Measurements from ENCODE around the gene CPZ.

Gene CPZ

DNA sequence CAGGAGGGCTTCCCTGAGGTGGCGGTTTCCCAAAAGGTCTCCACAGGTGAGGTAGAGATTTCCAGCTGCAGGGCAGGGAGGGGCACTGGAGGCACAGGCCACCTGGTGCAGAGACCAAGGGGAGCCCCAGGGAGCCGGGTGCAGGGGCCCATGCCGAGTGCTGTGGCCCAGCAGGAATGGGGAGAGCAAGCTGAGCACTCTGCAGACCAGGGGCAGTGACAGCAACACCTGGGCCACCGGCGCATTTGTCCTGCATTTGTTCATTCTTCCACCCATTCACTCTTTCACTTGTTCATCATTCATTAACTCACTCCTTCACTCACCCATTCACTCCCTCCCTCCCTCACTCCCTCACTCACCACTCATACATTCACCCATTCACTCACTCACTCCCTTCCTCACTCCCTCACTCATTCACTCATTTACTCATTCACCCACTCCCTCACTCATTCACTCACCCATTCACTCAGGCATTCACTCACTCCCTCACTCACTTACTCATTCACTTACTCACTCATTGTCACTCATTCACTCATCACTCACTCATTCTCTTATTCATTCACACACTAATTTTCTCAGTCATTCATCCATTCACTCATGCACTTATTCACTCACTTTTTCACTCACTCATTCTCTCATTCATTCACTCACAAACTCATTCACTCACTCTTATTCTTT is 16.3 kb downstream of the CPZ start:
- Histone ChIP-seq H3K4me1 (ENCODE audit: control insufficient read depth in 2 of 2, insufficient read depth in 1 of 2, low read depth in 1 of 2, low read length in 2 of 2) (peaks cover 0 to 4% of the 10 kb centered on the region in 2 donors), H2BK5ac (ENCODE audit: low read length) (no peak overlapping the region), H3K9me3 (replicated peaks in 1 of 2; ENCODE audit: control insufficient read depth in 2 of 2, insufficient read depth in 1 of 2, low read depth in 1 of 2, low read length in 2 of 2) (peaks cover 0 to 2% of the 10 kb centered on the region in 2 donors), H2BK12ac (ENCODE audit: low read length) (no peak overlapping the region), H2BK120ac (ENCODE audit: low read depth, low read length) (no peak overlapping the region), H3K14ac (ENCODE audit: low read length) (no peak overlapping the region), H4K91ac (ENCODE audit: low read depth, low read length, poor library complexity) (no peak overlapping the region), H2AK5ac (ENCODE audit: low read depth, low read length) (no peak overlapping the region), H3K23ac (ENCODE audit: low read depth, low read length, poor library complexity) (peak overlapping the region; percentile 12), H2BK15ac (ENCODE audit: low read length) (no peak overlapping the region), H3K18ac (ENCODE audit: low read length) (no peak overlapping the region), H3K9ac (ENCODE audit: low read depth, low read length, poor library complexity) (no peak overlapping the region), H4K8ac (ENCODE audit: low read depth, low read length) (no peak overlapping the region), H2AFZ (ENCODE audit: low read length) (no peak overlapping the region), H3K36me3 (replicated peaks in 1 of 2; ENCODE audit: control insufficient read depth in 2 of 2, insufficient read depth in 2 of 2, low read length in 2 of 2) (no peaks in the 10 kb centered on the region), H3K79me1 (ENCODE audit: low read depth, low read length) (peaks cover 3% of the 10 kb centered on the region), H3K27ac (replicated peaks; ENCODE audit: low read length) (no peak overlapping the region), H3K4me2 (ENCODE audit: insufficient read depth, low read length, poor library complexity, severe bottlenecking) (no peak overlapping the region), H3K4me3 (ENCODE audit: low read length in 2 of 2) (no peak overlapping the region), H3K27me3 (ENCODE audit: control insufficient read depth in 3 of 3, insufficient read depth in 3 of 3, low read depth in 1 of 3, low read length in 3 of 3) (peaks cover 0 to 1% (median 0%) of the 10 kb centered on the region in 3 experiments), H3K4ac (ENCODE audit: low read length) (no peak overlapping the region)
- no peak for DNase-seq (ENCODE audit: low spot score)
- WGBS, 2 donors (ENCODE audit: extremely low coverage in 2 of 2, insufficient read length in 2 of 2, insufficient replicate concordance in 1 of 2) = no CpG with 5 or more reads among the region's 5 CpGs

DNA sequence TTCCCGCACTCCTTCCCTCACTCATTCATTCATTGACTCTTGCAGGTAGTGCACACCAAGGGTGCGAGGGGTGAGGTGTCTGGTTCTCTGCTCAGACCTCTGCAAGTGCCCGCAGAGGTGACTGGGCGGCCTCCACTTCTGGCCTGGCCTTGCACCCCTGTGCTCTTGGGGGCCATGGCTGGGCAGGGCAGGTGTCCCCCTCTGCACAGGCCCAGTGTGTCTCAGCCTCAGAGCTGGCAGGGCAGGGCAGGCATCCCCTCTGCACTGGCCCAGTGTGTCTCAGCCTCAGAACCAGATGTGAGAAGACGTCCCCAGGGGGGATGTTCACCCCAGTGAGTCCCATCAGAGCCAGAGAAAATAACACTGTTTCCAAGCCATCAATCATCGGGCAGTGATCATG is 16.8 kb downstream of the CPZ start:
- no peak overlapping the region for H3K23ac ChIP-seq (ENCODE audit: low read depth, low read length, poor library complexity)
- H2AFZ ChIP-seq (ENCODE audit: low read length) = no peak overlapping the region
- DNase-seq (ENCODE audit: low spot score) = no peak
- no peak overlapping the region for H3K27ac ChIP-seq (replicated peaks; ENCODE audit: low read length)
- H2AK5ac ChIP-seq (ENCODE audit: low read depth, low read length) = peak overlapping the region; percentile 27
- H3K79me1 ChIP-seq (ENCODE audit: low read depth, low read length) = peaks cover 3% of the 10 kb centered on the region
- H2BK120ac ChIP-seq (ENCODE audit: low read depth, low read length) = no peak overlapping the region
- H3K14ac ChIP-seq (ENCODE audit: low read length) = peak overlapping the region; percentile 38
- H3K9me3 ChIP-seq (replicated peaks in 1 of 2; ENCODE audit: control insufficient read depth in 2 of 2, insufficient read depth in 1 of 2, low read depth in 1 of 2, low read length in 2 of 2) = peaks cover 0 to 2% of the 10 kb centered on the region in 2 donors
- H2BK5ac ChIP-seq (ENCODE audit: low read length) = peak overlapping the region; percentile 24
- H3K4me1 ChIP-seq (ENCODE audit: control insufficient read depth in 2 of 2, insufficient read depth in 1 of 2, low read depth in 1 of 2, low read length in 2 of 2) = peaks cover 0 to 4% of the 10 kb centered on the region in 2 donors
- peak overlapping the region; percentile 28 for H3K18ac ChIP-seq (ENCODE audit: low read length)
- peaks cover 0 to 5% (median 0%) of the 10 kb centered on the region in 3 experiments for H3K27me3 ChIP-seq (ENCODE audit: control insufficient read depth in 3 of 3, insufficient read depth in 3 of 3, low read depth in 1 of 3, low read length in 3 of 3)
- no peak overlapping the region for H3K4ac ChIP-seq (ENCODE audit: low read length)
- no peak overlapping the region for H4K8ac ChIP-seq (ENCODE audit: low read depth, low read length)
- no peak overlapping the region for H3K9ac ChIP-seq (ENCODE audit: low read depth, low read length, poor library complexity)
- H2BK15ac ChIP-seq (ENCODE audit: low read length) = no peak overlapping the region
- H4K91ac ChIP-seq (ENCODE audit: low read depth, low read length, poor library complexity) = no peak overlapping the region
- peak overlapping the region; percentile 58 for H2BK12ac ChIP-seq (ENCODE audit: low read length)
- no peak overlapping the region for H3K4me2 ChIP-seq (ENCODE audit: insufficient read depth, low read length, poor library complexity, severe bottlenecking)
- H3K4me3 ChIP-seq (ENCODE audit: low read length in 2 of 2) = no peak overlapping the region
- WGBS, 2 donors (ENCODE audit: extremely low coverage in 2 of 2, insufficient read length in 2 of 2, insufficient replicate concordance in 1 of 2) = 100% methylated on average over 1 of the region's 6 CpGs
- H3K36me3 ChIP-seq (replicated peaks in 1 of 2; ENCODE audit: control insufficient read depth in 2 of 2, insufficient read depth in 2 of 2, low read length in 2 of 2) = no peaks in the 10 kb centered on the region

DNA sequence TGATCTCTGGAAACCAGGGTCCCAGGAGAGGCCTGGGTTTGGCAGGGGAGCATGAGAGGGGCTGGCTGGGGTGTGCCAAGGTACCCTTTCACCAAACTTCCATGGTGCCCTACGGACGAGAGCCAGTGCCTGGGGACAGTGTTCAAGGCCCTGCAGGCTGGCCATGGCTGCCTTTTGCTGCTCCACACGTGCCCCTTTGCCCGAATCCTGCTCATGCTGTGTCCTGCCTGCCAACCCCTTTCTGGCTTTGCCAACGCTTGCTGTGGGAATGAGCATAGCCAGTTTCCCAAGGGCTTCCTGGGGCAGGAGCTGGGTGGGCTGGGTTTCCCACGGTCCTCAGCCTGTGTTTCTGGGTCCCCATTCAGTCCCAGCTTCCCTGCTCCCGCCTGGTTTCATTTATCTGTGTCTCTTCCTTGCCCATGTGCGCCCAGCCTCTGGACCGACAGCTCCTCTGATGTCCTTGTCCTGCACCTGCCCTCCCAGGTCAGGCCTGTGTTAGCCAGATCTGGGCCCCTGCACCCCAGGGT is 17.3 kb downstream of the CPZ start:
- H4K8ac ChIP-seq (ENCODE audit: low read depth, low read length) = no peak overlapping the region
- no peak overlapping the region for H3K23ac ChIP-seq (ENCODE audit: low read depth, low read length, poor library complexity)
- WGBS, 2 donors (ENCODE audit: extremely low coverage in 2 of 2, insufficient read length in 2 of 2, insufficient replicate concordance in 1 of 2) = no CpG with 5 or more reads among the region's 9 CpGs
- no peak overlapping the region for H3K4me3 ChIP-seq (ENCODE audit: low read length in 2 of 2)
- H3K36me3 ChIP-seq (replicated peaks in 1 of 2; ENCODE audit: control insufficient read depth in 2 of 2, insufficient read depth in 2 of 2, low read length in 2 of 2) = no peaks in the 10 kb centered on the region
- peak overlapping the region; percentile 58 for H2BK12ac ChIP-seq (ENCODE audit: low read length)
- peaks cover 0 to 6% (median 0%) of the 10 kb centered on the region in 3 experiments for H3K27me3 ChIP-seq (ENCODE audit: control insufficient read depth in 3 of 3, insufficient read depth in 3 of 3, low read depth in 1 of 3, low read length in 3 of 3)
- DNase-seq (ENCODE audit: low spot score) = no peak
- H2AK5ac ChIP-seq (ENCODE audit: low read depth, low read length) = peak overlapping the region; percentile 27
- H2BK15ac ChIP-seq (ENCODE audit: low read length) = no peak overlapping the region
- H3K14ac ChIP-seq (ENCODE audit: low read length) = peak overlapping the region; percentile 40
- no peak overlapping the region for H3K9ac ChIP-seq (ENCODE audit: low read depth, low read length, poor library complexity)
- H2AFZ ChIP-seq (ENCODE audit: low read length) = no peak overlapping the region
- no peak overlapping the region for H3K27ac ChIP-seq (replicated peaks; ENCODE audit: low read length)
- H2BK120ac ChIP-seq (ENCODE audit: low read depth, low read length) = no peak overlapping the region
- no peak overlapping the region for H3K4ac ChIP-seq (ENCODE audit: low read length)
- peaks cover 0 to 4% of the 10 kb centered on the region in 2 donors for H3K4me1 ChIP-seq (ENCODE audit: control insufficient read depth in 2 of 2, insufficient read depth in 1 of 2, low read depth in 1 of 2, low read length in 2 of 2)
- peaks cover 0 to 2% of the 10 kb centered on the region in 2 donors for H3K9me3 ChIP-seq (replicated peaks in 1 of 2; ENCODE audit: control insufficient read depth in 2 of 2, insufficient read depth in 1 of 2, low read depth in 1 of 2, low read length in 2 of 2)
- peaks cover 4% of the 10 kb centered on the region for H3K79me1 ChIP-seq (ENCODE audit: low read depth, low read length)
- H3K18ac ChIP-seq (ENCODE audit: low read length) = peak overlapping the region; percentile 57
- H3K4me2 ChIP-seq (ENCODE audit: insufficient read depth, low read length, poor library complexity, severe bottlenecking) = no peak overlapping the region
- peak overlapping the region; percentile 24 for H2BK5ac ChIP-seq (ENCODE audit: low read length)
- no peak overlapping the region for H4K91ac ChIP-seq (ENCODE audit: low read depth, low read length, poor library complexity)

- Histone ChIP-seq H3K4me1 (ENCODE audit: control insufficient read depth in 2 of 2, insufficient read depth in 1 of 2, low read depth in 1 of 2, low read length in 2 of 2) (peaks cover 0 to 4% of the 10 kb centered on the region in 2 donors), H3K27ac (replicated peaks; ENCODE audit: low read length) (no peak overlapping the region), H3K27me3 (ENCODE audit: control insufficient read depth in 3 of 3, insufficient read depth in 3 of 3, low read depth in 1 of 3, low read length in 3 of 3) (peaks cover 0 to 6% (median 0%) of the 10 kb centered on the region in 3 experiments), H2AFZ (ENCODE audit: low read length) (no peak overlapping the region), H3K4me3 (ENCODE audit: low read length in 2 of 2) (no peak overlapping the region), H2BK120ac (ENCODE audit: low read depth, low read length) (no peak overlapping the region), H3K14ac (ENCODE audit: low read length) (no peak overlapping the region), H2BK12ac (ENCODE audit: low read length) (no peak overlapping the region), H2AK5ac (ENCODE audit: low read depth, low read length) (no peak overlapping the region), H3K4ac (ENCODE audit: low read length) (no peak overlapping the region), H3K18ac (ENCODE audit: low read length) (no peak overlapping the region), H4K8ac (ENCODE audit: low read depth, low read length) (no peak overlapping the region), H3K79me1 (ENCODE audit: low read depth, low read length) (peaks cover 4% of the 10 kb centered on the region), H3K9me3 (replicated peaks in 1 of 2; ENCODE audit: control insufficient read depth in 2 of 2, insufficient read depth in 1 of 2, low read depth in 1 of 2, low read length in 2 of 2) (peaks cover 0 to 2% of the 10 kb centered on the region in 2 donors), H2BK5ac (ENCODE audit: low read length) (no peak overlapping the region), H3K36me3 (replicated peaks in 1 of 2; ENCODE audit: control insufficient read depth in 2 of 2, insufficient read depth in 2 of 2, low read length in 2 of 2) (no peaks in the 10 kb centered on the region), H2BK15ac (ENCODE audit: low read length) (no peak overlapping the region), H3K9ac (ENCODE audit: low read depth, low read length, poor library complexity) (no peak overlapping the region), H3K23ac (ENCODE audit: low read depth, low read length, poor library complexity) (peak overlapping the region; percentile 45), H4K91ac (ENCODE audit: low read depth, low read length, poor library complexity) (no peak overlapping the region), H3K4me2 (ENCODE audit: insufficient read depth, low read length, poor library complexity, severe bottlenecking) (no peak overlapping the region)
- no peak for DNase-seq (ENCODE audit: low spot score)
- no CpG with 5 or more reads among the region's 8 CpGs for WGBS, 2 donors (ENCODE audit: extremely low coverage in 2 of 2, insufficient read length in 2 of 2, insufficient replicate concordance in 1 of 2)
Measured at GRCh38 chr4:8610858-8611616, 18.5 kb downstream of the CPZ start.

All from neuronal stem cell (in vitro differentiated cells).